NCI-H345 treated with DMSO at 0.1 percent for 48 hours (cell line): ENCODE data around the gene LMX1B.

Experiments
- DNase-seq: peaks from one replicate; lab custom pipeline; 2025; ENCODE audit not compliant: unreplicated experiment; lab: John Stamatoyannopoulos, UW

The LMX1B gene

GRCh38 chr9:126617003-126617822 lies 3.5 kb downstream of the LMX1B start:
- DNase-seq = no peak

- DNase-seq = no peak
Observed at GRCh38 chr9:126617823-126618165, 4.1 kb downstream of the LMX1B start.

GRCh38 chr9:126618190-126618584 lies 4.5 kb downstream of the LMX1B start:
- DNase-seq = no peak

- no peak for DNase-seq
Observed at GRCh38 chr9:126618585-126619360, 5.0 kb downstream of the LMX1B start.

- DNase-seq = no peak
Observed at GRCh38 chr9:126619361-126620135, 5.8 kb downstream of the LMX1B start.

- DNase-seq = no peak
Observed at GRCh38 chr9:126620478-126620877, 6.8 kb downstream of the LMX1B start.

GRCh38 chr9:126621061-126621918 lies 7.6 kb downstream of the LMX1B start:
- DNase-seq = no peak

GRCh38 chr9:126621919-126622735 lies 8.4 kb downstream of the LMX1B start:
- DNase-seq = no peak

GRCh38 chr9:126623314-126623666 lies 9.6 kb downstream of the LMX1B start:
- no peak for DNase-seq

- DNase-seq = no peak
Observed at GRCh38 chr9:126623667-126624478, 10.1 kb downstream of the LMX1B start.

- no peak for DNase-seq
Observed at GRCh38 chr9:126624479-126624826, 10.7 kb downstream of the LMX1B start.

- DNase-seq = no peak
Observed at GRCh38 chr9:126624912-126625311, 11.2 kb downstream of the LMX1B start.

GRCh38 chr9:126625329-126626126 lies 11.8 kb downstream of the LMX1B start:
- DNase-seq = no peak

GRCh38 chr9:126626127-126626925 lies 12.6 kb downstream of the LMX1B start:
- DNase-seq = no peak

GRCh38 chr9:126626926-126627233 lies 13.2 kb downstream of the LMX1B start:
- no peak for DNase-seq

- DNase-seq = no peak
Observed at GRCh38 chr9:126628146-126628545, 14.4 kb downstream of the LMX1B start.

GRCh38 chr9:126628969-126629674 lies 15.4 kb downstream of the LMX1B start:
- no peak for DNase-seq
